Heart right ventricle (tissue), 16 donors: ENCODE measurements around the gene SLC25A34. TPM values are rescaled to one million over a fixed set of nuclear protein-coding genes. Genes with fewer than 3 reads are reported as not detected.

Experiments
- ATAC-seq, 8 donors: fragments of 200-7000 bp; cut with Tn5 transposase; one replicate each; pipeline ENCODE4 v1.9.1; 2020; ENCODE audit warnings: mild to moderate bottlenecking in 8 of 8, moderate library complexity in 8 of 8, moderate number of reproducible peaks in 1 of 8
- DNase-seq, 2 donors: peaks; one replicate each; pipeline ENCODE4 v3.0.0-alpha.2; 2020
- H3K27ac ChIP-seq, 10 donors: fragments of 200-600 bp; sonication (generic) in 2 of 10; one replicate each; pipeline versions ENCODE4 v1.5.0 to v1.8.0; 2020 to 2022; ENCODE audit warnings: mild to moderate bottlenecking in 3 of 10
- H3K27me3 ChIP-seq, 7 donors: fragments of 200-600 bp; one replicate each; pipeline ENCODE4 v1.8.0; 2021 to 2022; ENCODE audit warnings: mild to moderate bottlenecking in 2 of 7
- H3K36me3 ChIP-seq, 9 donors: fragments of 200-600 bp; sonication (generic) in 1 of 9; one replicate each; pipeline versions ENCODE4 v1.5.0 to v1.8.0; 2020 to 2022; ENCODE audit warnings: mild to moderate bottlenecking in 2 of 9
- H3K4me1 ChIP-seq, 9 donors: fragments of 200-600 bp; sonication (generic) in 1 of 9; one replicate each; pipeline versions ENCODE4 v1.5.0 to v1.8.0; 2020 to 2022; ENCODE audit warnings: mild to moderate bottlenecking in 4 of 9
- H3K4me3 ChIP-seq, 10 donors: fragments of 200-600 bp; sonication (generic) in 2 of 10; one replicate each; pipeline versions ENCODE4 v1.5.0 to v1.8.0; 2020 to 2022; ENCODE audit warnings: mild to moderate bottlenecking in 7 of 10, moderate library complexity in 2 of 10
- H3K9me3 ChIP-seq, 11 donors: fragments of 200-600 bp in 10 of 11; sonication (generic) in 2 of 11; one replicate each; pipeline versions ENCODE4 v1.5.0 to v1.8.0; 2013 to 2022; ENCODE audit warnings: mild to moderate bottlenecking in 2 of 11, control low read depth in 1 of 11, moderate library complexity in 1 of 11
- WGBS, 2 donors: extraction: QIAGEN DNeasy Blood & Tissue Kit; methylation state at CpG; one replicate each; pipeline ENCODE4 v1.1.7; 2013; ENCODE audit warnings: inconsistent platforms in 1 of 2; 5-methylcytosine and 5-hydroxymethylcytosine counted together
- intact Hi-C, 10 donors: fragments of 100-400 bp; cut with DNase I; formaldehyde crosslinking; loops; one replicate each; pipeline versions ENCODE4 v1.11.1 to v1.14.2; 2022
- polyA plus RNA-seq, 2 donors: library from polyadenylated mRNA; stranded (reverse); fragments of 200-250 nt; gene quantifications; one replicate each; pipeline ENCODE4 v1.2.3, GENCODE V29; 2013
- total RNA-seq, 10 donors: library from RNA; stranded (reverse); fragmentation: NEBNext Ultra II Directional in 3 of 10; extraction: Animal tissue kit (Norgen Biotek cat#: 25700) in 3 of 10; gene quantifications; one replicate each; pipeline versions ENCODE4 v1.2.1 to v1.2.4, GENCODE V29; 2021 to 2023
- TF ChIP-seq, protein P1 (sequence below), 9 donors: fragments of 200-600 bp; sonication (generic) in 2 of 9; IDR thresholded peaks; one replicate each; pipeline versions ENCODE4 v1.5.0 to v1.8.0; 2021 to 2022; ENCODE audit warnings: antibody characterized with exemption in 9 of 9, mild to moderate bottlenecking in 5 of 9, moderate library complexity in 1 of 9
- donor health status: Arrhythmogenic right ventricular cardiomyopathy.
- donor health status: ischemic (EF 13 %, LVEDD 7.1; RV severe dilation, severe dysfunction).
- donor health status: healthy with polysubstance abuse.
- donor health status: DM: no; HTN: yes; CAD: no.
- donor health status: DM: no; HTN: no; CAD: no.
- donor health status: ischemic (EF 25% LVEDD 6.9; RV normal size, moderate dysfunction).
- donor health status: ischemic (EF 25% LVEDD 5.7; RV mildly dilated, moderate dysfunction).
- donor health status: healthy.
- donor health status: DM: yes; HTN: yes; CAD: no.
- donor health status: Ischemic cardiomyopathy.
- donor health status: ischemic (EF 35%, LVEDD 5.7; RV mildly dilated, moderate dysfunction).
- donor health status: nonischemic (EF 11% LVEDD 7.7; RV severe dilation, severe dysfunction).
- donor health status: DM: yes; HTN: yes; CAD: no.
- donor health status: PGD.
- donor health status: ischemic (EF 29% LVEDD 5.4; RV normal size, mild dysfunction).
- donor health status: nonischemic (EF 23%, LVEDD 6.1; RV moderate dilation, normal function).

Gene SLC25A34
- total and polyA plus RNA-seq, 12 donors: 1.1 to 44.9 (median 13.6) TPM

DNA sequence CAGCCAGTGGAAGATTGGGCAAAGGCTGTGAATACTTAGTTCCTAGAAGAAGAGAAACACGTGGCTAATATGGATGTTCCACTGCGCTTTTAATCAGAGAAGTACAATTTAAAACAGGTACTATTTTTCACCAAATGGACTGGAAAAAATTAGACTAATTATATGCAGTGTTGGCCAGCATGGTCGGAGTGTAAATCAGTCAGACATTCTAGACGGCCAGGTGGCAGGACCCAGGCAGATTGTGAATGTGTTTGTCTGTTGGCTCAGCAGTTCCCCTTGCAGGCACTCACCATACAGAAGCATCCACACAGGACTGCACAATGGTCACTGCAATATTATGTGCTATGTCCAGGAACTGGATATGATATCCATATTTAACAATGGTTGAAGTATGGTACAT lies 23.9 kb upstream of the SLC25A34 start:
- 71% methylated on average over 4 of the region's 4 CpGs for WGBS, 2 donors
- H3K9me3 ChIP-seq: no peaks in the 10 kb centered on the region
- H3K27ac ChIP-seq: peak overlapping the region in 6 of 10 donors; percentile 6 to 88 (median 72)
- H3K36me3 ChIP-seq: peaks cover 0 to 21% (median 6%) of the 10 kb centered on the region in 9 donors
- intact Hi-C loops: no loop called here
- TF ChIP-seq, protein P1, sequence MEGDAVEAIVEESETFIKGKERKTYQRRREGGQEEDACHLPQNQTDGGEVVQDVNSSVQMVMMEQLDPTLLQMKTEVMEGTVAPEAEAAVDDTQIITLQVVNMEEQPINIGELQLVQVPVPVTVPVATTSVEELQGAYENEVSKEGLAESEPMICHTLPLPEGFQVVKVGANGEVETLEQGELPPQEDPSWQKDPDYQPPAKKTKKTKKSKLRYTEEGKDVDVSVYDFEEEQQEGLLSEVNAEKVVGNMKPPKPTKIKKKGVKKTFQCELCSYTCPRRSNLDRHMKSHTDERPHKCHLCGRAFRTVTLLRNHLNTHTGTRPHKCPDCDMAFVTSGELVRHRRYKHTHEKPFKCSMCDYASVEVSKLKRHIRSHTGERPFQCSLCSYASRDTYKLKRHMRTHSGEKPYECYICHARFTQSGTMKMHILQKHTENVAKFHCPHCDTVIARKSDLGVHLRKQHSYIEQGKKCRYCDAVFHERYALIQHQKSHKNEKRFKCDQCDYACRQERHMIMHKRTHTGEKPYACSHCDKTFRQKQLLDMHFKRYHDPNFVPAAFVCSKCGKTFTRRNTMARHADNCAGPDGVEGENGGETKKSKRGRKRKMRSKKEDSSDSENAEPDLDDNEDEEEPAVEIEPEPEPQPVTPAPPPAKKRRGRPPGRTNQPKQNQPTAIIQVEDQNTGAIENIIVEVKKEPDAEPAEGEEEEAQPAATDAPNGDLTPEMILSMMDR (IDR thresholded peaks at IDR 0.05): no peak
- H3K4me3 ChIP-seq: no peak overlapping the region
- DNase-seq: no peak
- H3K4me1 ChIP-seq: peaks cover 20 to 82% (median 67%) of the 10 kb centered on the region in 9 donors
- no peak for ATAC-seq
- H3K27me3 ChIP-seq: no peaks in the 10 kb centered on the region

DNA sequence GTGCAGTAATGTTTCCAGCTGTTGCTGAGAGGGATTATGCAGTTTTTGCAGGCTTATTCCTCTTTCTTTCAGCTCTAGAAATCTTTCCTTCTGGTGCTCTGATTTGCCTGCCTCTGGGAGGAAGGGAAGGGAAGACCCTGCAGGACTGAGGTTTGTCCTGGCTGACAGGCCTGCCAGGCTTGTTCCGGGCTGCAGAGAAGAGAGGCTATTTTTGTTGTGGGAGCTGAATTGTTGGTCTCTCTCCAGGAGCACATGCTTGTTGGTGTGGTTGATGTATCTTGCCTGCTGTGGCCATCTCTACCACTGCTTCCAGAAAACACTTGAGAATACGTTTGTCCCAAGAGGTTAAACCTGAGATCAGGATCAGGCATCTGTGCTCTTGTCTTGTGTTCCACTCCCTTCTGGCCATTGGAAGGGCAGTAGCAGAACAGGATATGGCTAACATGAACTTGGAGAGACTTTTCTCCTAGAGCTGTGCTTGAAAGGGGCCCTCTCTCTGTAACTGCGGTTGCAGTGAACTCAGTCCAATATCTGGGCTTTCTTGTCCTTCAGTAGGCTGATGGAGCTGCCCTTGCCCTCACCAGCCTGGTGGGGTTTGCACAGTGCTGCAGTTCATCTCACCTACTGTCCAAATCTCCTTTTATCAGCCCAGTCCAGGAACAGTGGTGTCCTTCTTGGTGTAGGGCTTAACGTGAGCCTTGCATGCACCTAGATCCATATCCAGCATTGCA lies 21.5 kb upstream of the SLC25A34 start:
- TF ChIP-seq, protein P1 (IDR thresholded peaks at IDR 0.05): no peak
- DNase-seq: peak in 1 of 2 donors; percentile 68
- peak; percentile 73 to 89 (median 82) for ATAC-seq
- 23 to 38% methylated on average over 4 of the region's 4 CpGs for WGBS, 2 donors
- intact Hi-C loops: no loop called here
- H3K9me3 ChIP-seq: no peaks in the 10 kb centered on the region
- peak overlapping the region; percentile 53 to 88 (median 75) for H3K27ac ChIP-seq
- peaks cover 20 to 88% (median 64%) of the 10 kb centered on the region in 9 donors for H3K4me1 ChIP-seq
- no peaks in the 10 kb centered on the region for H3K27me3 ChIP-seq
- peaks cover 0 to 41% (median 16%) of the 10 kb centered on the region in 9 donors for H3K36me3 ChIP-seq
- no peak overlapping the region for H3K4me3 ChIP-seq

GRCh38 chr1:15717418-15718125 lies 18.5 kb upstream of the SLC25A34 start:
- 55 to 73% methylated on average over 11 of the region's 11 CpGs for WGBS, 2 donors
- Histone ChIP-seq H3K36me3 (peaks cover 0 to 71% (median 32%) of the 10 kb centered on the region in 9 donors), H3K27me3 (no peaks in the 10 kb centered on the region), H3K9me3 (no peaks in the 10 kb centered on the region), H3K27ac (peak overlapping the region; percentile 24 to 88 (median 66)), H3K4me3 (no peak overlapping the region), H3K4me1 (peaks cover 22 to 90% (median 54%) of the 10 kb centered on the region in 9 donors)
- ATAC-seq (peak in 5 of 8 donors; percentile 18 to 60 (median 43)), DNase-seq (no peak)
- intact Hi-C loops: no loop called here
- TF ChIP-seq, protein P1 (IDR thresholded peaks at IDR 0.05): no peak

GRCh38 chr1:15718199-15718601 lies 17.9 kb upstream of the SLC25A34 start:
- Histone ChIP-seq H3K36me3 (peaks cover 0 to 77% (median 38%) of the 10 kb centered on the region in 9 donors), H3K9me3 (no peaks in the 10 kb centered on the region), H3K4me3 (no peak overlapping the region), H3K27ac (peak overlapping the region; percentile 24 to 88 (median 66)), H3K4me1 (peaks cover 22 to 84% (median 54%) of the 10 kb centered on the region in 9 donors), H3K27me3 (no peaks in the 10 kb centered on the region)
- 60 to 72% methylated on average over 8 of the region's 8 CpGs for WGBS, 2 donors
- intact Hi-C loops: no loop called here
- TF ChIP-seq, protein P1 (IDR thresholded peaks at IDR 0.05): no peak
- DNase-seq (no peak), ATAC-seq (peak; percentile 8 to 38 (median 20))
